Adrenal gland (tissue), 12 donors: ENCODE data around the gene CXCR5. TPM values are rescaled to one million over a fixed set of nuclear protein-coding genes. Genes with fewer than 3 reads are reported as not detected.

ENCODE experiments used
- DNase-seq, 7 donors: peaks; one replicate each; pipeline ENCODE4 v3.0.0-alpha.2; 2019 to 2020
- H3K27ac ChIP-seq, 5 donors: fragments of 200-600 bp; sonication (generic) in 4 of 5; 1 replicate in 3 of 5; 2 replicates in 2 of 5; pipeline versions ENCODE4 v1.5.1 to v1.8.0; 2016 to 2020; ENCODE audit warnings: mild to moderate bottlenecking in 1 of 5
- H3K27me3 ChIP-seq: fragments of 200-600 bp; 2 replicates; pipeline ENCODE4 v1.8.0; 2021
- H3K36me3 ChIP-seq, 2 donors: fragments of 200-600 bp; replicated peaks in 1 of 2; 1 replicate in 1 of 2; 2 replicates in 1 of 2; pipeline versions ENCODE4 v1.5.1 to v1.8.0; 2018 to 2022
- H3K4me1 ChIP-seq, 2 donors: fragments of 200-600 bp; replicated peaks in 1 of 2; 1 replicate in 1 of 2; 2 replicates in 1 of 2; pipeline versions ENCODE4 v1.5.1 to v1.8.0; 2018 to 2021
- H3K4me3 ChIP-seq, 4 donors: fragments of 200-600 bp; sonication (generic) in 3 of 4; one replicate each; pipeline ENCODE4 v1.5.1; 2016 to 2018
- H3K9me3 ChIP-seq, 3 donors: fragments of 200-600 bp; sonication (generic) in 1 of 3; replicated peaks in 1 of 3; 1 replicate in 2 of 3; 2 replicates in 1 of 3; pipeline versions ENCODE4 v1.5.1 to v1.8.0; 2016 to 2021
- POLR2A ChIP-seq, 2 donors: fragments of 450-650 bp; IDR thresholded peaks; one replicate each; pipeline ENCODE4 v1.6.1; 2017; ENCODE audit warnings: antibody characterized with exemption in 2 of 2, mild to moderate bottlenecking in 2 of 2, moderate library complexity in 1 of 2
- WGBS, 4 donors: extraction: QIAGEN DNeasy Blood & Tissue Kit in 2 of 4; methylation state at CpG; one replicate each; pipeline versions ENCODE4 v1.1.5 to v1.1.7; 2013 to 2017; 5-methylcytosine and 5-hydroxymethylcytosine counted together
- intact Hi-C, 2 donors: fragments of 100-400 bp; cut with DNase I; formaldehyde crosslinking; loops; one replicate each; pipeline versions ENCODE4 v1.14.1 to v1.15.0; 2022 to 2023
- polyA plus RNA-seq, 3 donors: library from polyadenylated mRNA; stranded (reverse); fragments of 200-250 nt in 2 of 3; fragments of 350-450 nt in 1 of 3; fragmentation: Illumina TruSeq in 1 of 3; extraction: RNeasy Lipid Tissue Mini Kit (QIAGEN cat#74804) in 1 of 3; gene quantifications; one replicate each; pipeline ENCODE4 v1.2.3, GENCODE V29; 2013 to 2014
- total RNA-seq, 9 donors: library from RNA; depleted of rRNA in 4 of 9; stranded (reverse); fragments of >200 nt in 4 of 9; fragments of 120-200 nt in 1 of 9; fragmentation: NEBNext Ultra II Directional in 1 of 9; extraction: Animal tissue kit (Norgen Biotek cat#: 25700) in 1 of 9; gene quantifications; one replicate each; pipeline versions ENCODE4 v1.1.0 to v1.2.4, GENCODE V29; 2013 to 2023
- TF ChIP-seq, protein P1 (sequence below), 6 experiments: fragments of 450-650 bp in 4 of 6; fragments of 200-600 bp in 2 of 6; sonication (generic) in 1 of 6; IDR thresholded peaks; 1 replicate in 5 of 6; 2 replicates in 1 of 6; pipeline versions ENCODE4 v1.5.1 to v1.8.0; 2016 to 2021; ENCODE audit warnings: antibody characterized with exemption in 6 of 6, mild to moderate bottlenecking in 2 of 6, moderate library complexity in 1 of 6
- donor health status: healthy with polysubstance abuse.
- donor health status: Bipolar disorder and iron deficiency.
- donor health status: DM: yes; HTN: yes; CAD: no.
- donor health status: DM: no; HTN: no; CAD: no.
- donor health status: DM: no; HTN: no; CAD: no.
- donor health status: DM: yes; HTN: yes; CAD: no.

The CXCR5 gene
- total and polyA plus RNA-seq, 12 donors = 0.04 to 0.27 (median 0.14) TPM; not detected in 6

DNA sequence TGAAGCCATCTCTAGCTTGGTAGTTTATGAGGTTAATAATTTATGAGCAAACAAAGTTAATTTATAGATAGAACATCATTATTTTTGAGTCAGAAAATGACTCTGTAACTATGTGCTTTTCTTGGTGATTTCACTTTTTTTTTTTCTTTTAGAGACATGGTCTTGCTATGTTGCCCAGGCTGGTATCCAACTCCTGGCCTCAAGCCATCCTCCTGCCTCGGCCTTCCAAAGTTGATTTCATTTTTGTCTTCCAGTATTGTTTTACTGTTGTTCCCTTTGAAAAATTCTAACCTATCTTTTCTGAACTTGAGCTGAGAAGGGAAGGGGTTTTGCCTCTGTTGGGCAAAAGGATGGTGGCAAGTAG lies 706 bp upstream of the CXCR5 start:
- Histone ChIP-seq H3K36me3 (no peaks in the 10 kb centered on the region), H3K27ac (no peak overlapping the region), H3K4me3 (no peak overlapping the region), H3K4me1 (peaks cover 6 to 8% of the 10 kb centered on the region in 2 donors), H3K27me3 (no peaks in the 10 kb centered on the region), H3K9me3 (no peaks in the 10 kb centered on the region)
- 32 to 56% (median 38%) methylated on average over 1 of the region's 1 CpG for WGBS, 4 donors
- no peak for DNase-seq
- TF ChIP-seq, protein P1, sequence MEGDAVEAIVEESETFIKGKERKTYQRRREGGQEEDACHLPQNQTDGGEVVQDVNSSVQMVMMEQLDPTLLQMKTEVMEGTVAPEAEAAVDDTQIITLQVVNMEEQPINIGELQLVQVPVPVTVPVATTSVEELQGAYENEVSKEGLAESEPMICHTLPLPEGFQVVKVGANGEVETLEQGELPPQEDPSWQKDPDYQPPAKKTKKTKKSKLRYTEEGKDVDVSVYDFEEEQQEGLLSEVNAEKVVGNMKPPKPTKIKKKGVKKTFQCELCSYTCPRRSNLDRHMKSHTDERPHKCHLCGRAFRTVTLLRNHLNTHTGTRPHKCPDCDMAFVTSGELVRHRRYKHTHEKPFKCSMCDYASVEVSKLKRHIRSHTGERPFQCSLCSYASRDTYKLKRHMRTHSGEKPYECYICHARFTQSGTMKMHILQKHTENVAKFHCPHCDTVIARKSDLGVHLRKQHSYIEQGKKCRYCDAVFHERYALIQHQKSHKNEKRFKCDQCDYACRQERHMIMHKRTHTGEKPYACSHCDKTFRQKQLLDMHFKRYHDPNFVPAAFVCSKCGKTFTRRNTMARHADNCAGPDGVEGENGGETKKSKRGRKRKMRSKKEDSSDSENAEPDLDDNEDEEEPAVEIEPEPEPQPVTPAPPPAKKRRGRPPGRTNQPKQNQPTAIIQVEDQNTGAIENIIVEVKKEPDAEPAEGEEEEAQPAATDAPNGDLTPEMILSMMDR (IDR thresholded peaks at IDR 0.05) = no peak
- TF ChIP-seq POLR2A (IDR thresholded peaks at IDR 0.05) = no peak
- intact Hi-C loops = no loop called here

DNA sequence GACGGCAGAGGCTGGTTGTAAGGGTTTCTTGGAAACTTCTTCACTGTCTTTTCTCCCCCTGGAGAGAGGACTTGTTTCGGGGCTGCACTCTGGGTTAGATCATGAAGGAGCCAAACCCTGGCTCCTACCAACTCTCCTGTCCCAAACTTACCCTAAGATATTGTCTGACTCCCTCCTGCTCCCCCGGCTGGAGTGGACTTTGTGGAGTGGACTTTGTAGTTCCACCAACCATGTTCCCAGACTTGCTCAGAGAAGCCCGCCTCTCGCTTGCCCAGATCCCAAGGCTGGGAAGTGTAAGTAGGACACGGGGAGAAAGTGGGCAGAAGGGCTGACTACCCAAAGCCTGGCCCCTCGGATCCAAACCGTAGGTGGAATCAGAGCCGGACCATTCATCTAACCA lies 1.2 kb downstream of the CXCR5 start:
- Histone ChIP-seq H3K27me3 (no peaks in the 10 kb centered on the region), H3K36me3 (no peaks in the 10 kb centered on the region), H3K9me3 (no peaks in the 10 kb centered on the region), H3K27ac (no peak overlapping the region), H3K4me3 (no peak overlapping the region), H3K4me1 (peaks cover 22 to 26% of the 10 kb centered on the region in 2 donors)
- 90 to 96% (median 93%) methylated on average over 7 to 9 of the region's 9 CpGs for WGBS, 4 donors
- TF ChIP-seq, protein P1 (IDR thresholded peaks at IDR 0.05) = no peak
- no peak for TF ChIP-seq POLR2A (IDR thresholded peaks at IDR 0.05)
- intact Hi-C loops = no loop called here
- no peak for DNase-seq

DNA sequence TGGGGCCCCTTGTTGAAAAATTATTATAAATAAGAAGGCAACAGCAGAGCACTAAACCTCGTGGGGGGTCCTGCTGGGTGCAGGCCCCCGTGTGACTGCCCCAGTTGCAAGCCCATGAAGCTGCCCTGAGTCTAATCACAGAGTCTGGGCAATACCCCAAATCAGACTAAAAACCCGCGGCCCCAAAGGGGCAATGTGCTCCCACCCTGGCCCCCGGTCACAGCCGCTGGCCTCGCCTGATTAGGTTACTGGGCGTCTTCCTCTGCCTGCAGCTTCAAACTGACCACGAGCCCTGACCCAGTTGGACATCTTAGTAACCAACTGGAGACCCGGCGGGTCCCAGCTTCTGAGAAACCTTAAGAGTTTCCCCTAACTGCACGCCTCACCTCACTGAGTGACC lies 1.6 kb downstream of the CXCR5 start:
- intact Hi-C loops = no loop called here
- no peak overlapping the region for H3K27ac ChIP-seq

DNA sequence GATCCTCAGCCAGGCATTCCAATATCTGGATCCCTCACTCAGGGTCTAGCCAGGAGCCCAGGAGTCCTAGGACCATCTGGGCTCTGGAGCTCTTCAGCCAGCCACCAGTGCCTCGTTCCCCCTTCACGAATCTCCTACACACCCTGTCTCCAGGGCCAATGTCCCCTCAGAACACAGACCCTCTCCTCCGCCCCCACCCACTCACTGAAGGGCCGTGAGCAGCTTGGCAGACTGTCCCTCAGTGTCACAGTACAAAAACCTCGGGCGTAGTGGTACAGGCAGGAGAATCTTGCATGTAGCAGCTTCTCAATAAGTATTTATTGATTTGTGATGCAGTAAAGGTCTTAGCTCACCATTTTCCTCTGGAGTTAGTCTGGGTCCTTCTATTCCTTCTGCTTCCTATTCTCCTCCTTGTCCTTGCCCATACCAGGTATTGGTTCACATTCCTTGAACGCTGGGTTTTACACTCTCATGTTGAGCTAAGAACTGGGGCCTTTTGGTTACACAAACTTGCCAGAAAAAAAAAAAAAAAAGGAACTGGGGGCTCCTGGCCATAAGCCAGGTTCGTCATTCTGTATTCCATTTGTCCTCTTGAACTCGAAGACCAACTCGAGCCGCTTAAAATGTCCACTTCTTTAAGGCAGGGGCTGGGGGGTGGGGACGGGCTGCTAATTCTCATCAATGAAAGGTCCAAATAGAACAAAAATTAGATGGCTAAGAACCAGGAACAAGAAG lies 2.3 kb downstream of the CXCR5 start:
- WGBS, 4 donors = 73 to 82% (median 79%) methylated on average over 11 to 12 of the region's 12 CpGs
- H3K4me1 ChIP-seq = peaks cover 28 to 34% of the 10 kb centered on the region in 2 donors
- H3K9me3 ChIP-seq = no peaks in the 10 kb centered on the region
- TF ChIP-seq POLR2A (IDR thresholded peaks at IDR 0.05) = no peak
- TF ChIP-seq, protein P1 (IDR thresholded peaks at IDR 0.05) = no peak
- H3K36me3 ChIP-seq = no peaks in the 10 kb centered on the region
- no peak overlapping the region for H3K27ac ChIP-seq
- no peak overlapping the region for H3K4me3 ChIP-seq
- H3K27me3 ChIP-seq = no peaks in the 10 kb centered on the region
- intact Hi-C loops = no loop called here
- no peak for DNase-seq

More for the DNA sequence above, 1.6 kb downstream of the CXCR5 start:
- no peak for DNase-seq
- H3K36me3 ChIP-seq = no peaks in the 10 kb centered on the region
- no peak for TF ChIP-seq POLR2A (IDR thresholded peaks at IDR 0.05)
- TF ChIP-seq, protein P1 (IDR thresholded peaks at IDR 0.05) = no peak
- no peak overlapping the region for H3K4me3 ChIP-seq
- no peaks in the 10 kb centered on the region for H3K27me3 ChIP-seq
- WGBS, 4 donors = 92 to 96% (median 93%) methylated on average over 8 to 12 of the region's 12 CpGs
- peaks cover 26 to 29% of the 10 kb centered on the region in 2 donors for H3K4me1 ChIP-seq
- H3K9me3 ChIP-seq = no peaks in the 10 kb centered on the region
